Mucosa of descending colon (tissue), 3 donors: ENCODE results near the gene RCC1. TPM values are rescaled to one million over a fixed set of nuclear protein-coding genes. Genes with fewer than 3 reads are reported as not detected.
"Not testable (repeated sequence)": the region's sequence is repeated elsewhere in the genome, so short reads cannot be mapped to it uniquely, and the experiment has no call there.

Experiments used
- ATAC-seq: fragments of 200-7000 bp; cut with Tn5 transposase; one replicate; pipeline ENCODE4 v1.9.1; 2020; ENCODE audit warnings: mild to moderate bottlenecking, moderate library complexity
- DNase-seq, 3 donors: peaks; one replicate each; pipeline ENCODE4 v3.0.0-alpha.2; 2020
- H3K36me3 ChIP-seq: fragments of 200-600 bp; one replicate; pipeline ENCODE4 v1.8.0; 2021; ENCODE audit warnings: low read depth, mild to moderate bottlenecking
- H3K4me1 ChIP-seq: fragments of 200-600 bp; one replicate; pipeline ENCODE4 v1.8.0; 2021; ENCODE audit warnings: low read depth, mild to moderate bottlenecking
- H3K4me3 ChIP-seq: fragments of 200-600 bp; one replicate; pipeline ENCODE4 v1.8.0; 2021; ENCODE audit warnings: mild to moderate bottlenecking
- H3K9me3 ChIP-seq: fragments of 200-600 bp; one replicate; pipeline ENCODE4 v1.8.0; 2021; ENCODE audit warnings: mild to moderate bottlenecking
- intact Hi-C, 2 donors: fragments of 100-400 bp; cut with DNase I in 1 of 2; cut with micrococcal nuclease in 1 of 2; formaldehyde crosslinking; loops; one replicate each; pipeline versions ENCODE4 v1.11.0 to v1.11.1; 2022; cut with DNase I, micrococcal nuclease
- total RNA-seq, 3 donors: library from RNA; stranded (reverse); fragmentation: NEBNext Ultra II Directional in 2 of 3; extraction: Animal tissue kit (Norgen Biotek cat#: 25700) in 2 of 3; gene quantifications; one replicate each; pipeline versions ENCODE4 v1.2.1 to v1.2.4, GENCODE V29; 2021 to 2023
- TF ChIP-seq, protein P1 (sequence below): fragments of 200-600 bp; IDR thresholded peaks from one replicate; pipeline ENCODE4 v1.8.0; 2022; ENCODE audit warnings: antibody characterized with exemption, mild to moderate bottlenecking
- donor health status: DM: no; HTN: no; CAD: no; lungs with moderate emphysema.
- donor health status: DM: no; HTN: no; CAD: no.
- donor health status: DM: no; HTN: yes; CAD: no.

The RCC1 gene
- total RNA-seq, 3 donors from 2014 or later = 23.0 to 34.3 (median 25.3) TPM

- H3K4me1 ChIP-seq = peaks cover 13% of the 10 kb centered on the region
- intact Hi-C loops = no loop called here
- H3K9me3 ChIP-seq = no peaks in the 10 kb centered on the region
- TF ChIP-seq, protein P1, sequence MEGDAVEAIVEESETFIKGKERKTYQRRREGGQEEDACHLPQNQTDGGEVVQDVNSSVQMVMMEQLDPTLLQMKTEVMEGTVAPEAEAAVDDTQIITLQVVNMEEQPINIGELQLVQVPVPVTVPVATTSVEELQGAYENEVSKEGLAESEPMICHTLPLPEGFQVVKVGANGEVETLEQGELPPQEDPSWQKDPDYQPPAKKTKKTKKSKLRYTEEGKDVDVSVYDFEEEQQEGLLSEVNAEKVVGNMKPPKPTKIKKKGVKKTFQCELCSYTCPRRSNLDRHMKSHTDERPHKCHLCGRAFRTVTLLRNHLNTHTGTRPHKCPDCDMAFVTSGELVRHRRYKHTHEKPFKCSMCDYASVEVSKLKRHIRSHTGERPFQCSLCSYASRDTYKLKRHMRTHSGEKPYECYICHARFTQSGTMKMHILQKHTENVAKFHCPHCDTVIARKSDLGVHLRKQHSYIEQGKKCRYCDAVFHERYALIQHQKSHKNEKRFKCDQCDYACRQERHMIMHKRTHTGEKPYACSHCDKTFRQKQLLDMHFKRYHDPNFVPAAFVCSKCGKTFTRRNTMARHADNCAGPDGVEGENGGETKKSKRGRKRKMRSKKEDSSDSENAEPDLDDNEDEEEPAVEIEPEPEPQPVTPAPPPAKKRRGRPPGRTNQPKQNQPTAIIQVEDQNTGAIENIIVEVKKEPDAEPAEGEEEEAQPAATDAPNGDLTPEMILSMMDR = no peak
- ATAC-seq (no peak), DNase-seq (no peak)
- H3K36me3 ChIP-seq = no peaks in the 10 kb centered on the region
- H3K4me3 ChIP-seq = no peak overlapping the region
Measured at GRCh38 chr1:28578696-28579218, 72.9 kb downstream of the RCC1 start.

DNA sequence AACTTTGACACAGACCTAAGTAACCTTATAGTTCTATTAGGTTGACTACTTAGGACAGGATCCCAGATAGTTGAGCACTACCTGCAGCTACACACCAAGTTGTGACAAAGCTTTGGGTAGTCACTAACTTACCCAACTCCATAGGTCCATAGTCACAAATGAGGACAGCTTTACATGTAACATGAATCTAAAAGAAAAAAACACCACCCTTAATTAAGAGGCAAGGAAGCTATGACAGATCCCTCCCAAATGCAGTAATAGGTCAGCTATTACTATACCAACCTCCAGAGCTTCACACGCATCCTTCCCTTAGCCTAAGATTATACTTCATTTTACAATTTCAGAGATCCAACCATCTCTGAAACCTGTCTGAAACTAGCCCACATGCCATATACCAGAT lies 73.6 kb downstream of the RCC1 start:
- ATAC-seq (no peak), DNase-seq (no peak)
- TF ChIP-seq, protein P1 = no peak
- Histone ChIP-seq H3K4me3 (no peak overlapping the region), H3K9me3 (no peaks in the 10 kb centered on the region), H3K4me1 (peaks cover 13% of the 10 kb centered on the region), H3K36me3 (no peaks in the 10 kb centered on the region)
- intact Hi-C loops = no loop called here

DNA sequence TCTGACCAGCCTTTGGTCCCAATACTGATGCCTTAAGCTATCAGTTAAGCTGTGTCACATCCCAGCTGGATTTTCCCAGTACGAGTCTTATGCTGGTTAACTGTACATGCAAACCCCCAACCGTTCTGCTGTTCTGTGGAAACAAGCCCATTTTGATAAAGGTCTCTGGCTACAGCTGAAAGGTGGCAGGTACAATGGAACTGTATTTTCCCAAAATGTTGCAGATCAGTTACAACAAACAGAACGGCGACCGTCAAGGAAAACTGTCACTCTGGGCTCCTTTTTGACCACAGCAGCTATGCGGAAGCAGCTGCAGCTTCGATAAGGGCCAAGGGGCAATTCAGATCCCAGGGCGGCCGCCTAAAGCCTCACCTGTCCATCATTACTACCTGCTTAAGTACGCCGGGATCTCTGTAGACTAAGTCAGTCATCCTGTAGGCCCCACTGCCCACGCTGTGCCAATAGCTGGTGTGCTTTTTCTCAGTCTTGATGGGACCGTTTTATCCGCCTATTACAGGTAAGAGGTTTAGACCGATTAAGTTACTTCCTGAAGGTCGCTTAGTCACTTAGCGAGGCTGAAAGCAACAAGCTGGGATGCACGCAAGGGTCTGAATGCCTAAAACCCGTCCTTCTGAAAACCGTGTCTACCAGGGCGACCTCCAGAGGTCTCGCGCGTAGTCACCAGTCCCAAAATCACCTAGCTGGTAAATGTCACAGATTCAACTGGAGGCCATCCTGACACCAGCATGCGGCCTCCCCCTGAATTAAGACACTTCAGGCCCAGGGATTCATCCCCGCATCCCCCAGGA lies 75.1 kb downstream of the RCC1 start:
- H3K4me3 ChIP-seq = peak overlapping the region; percentile 76
- H3K4me1 ChIP-seq = peaks cover 13% of the 10 kb centered on the region
- H3K36me3 ChIP-seq = no peaks in the 10 kb centered on the region
- no peaks in the 10 kb centered on the region for H3K9me3 ChIP-seq
- DNase-seq = peak; percentile 67 to 75 (median 73)
- TF ChIP-seq, protein P1 = no peak
- ATAC-seq = peak; percentile 54
- intact Hi-C loops = no loop called here

GRCh38 chr1:28581531-28582247 lies 75.8 kb downstream of the RCC1 start:
- TF ChIP-seq, protein P1 = no peak
- intact Hi-C loops = no loop called here
- ATAC-seq = peak; percentile 97
- no peaks in the 10 kb centered on the region for H3K9me3 ChIP-seq
- H3K36me3 ChIP-seq = no peaks in the 10 kb centered on the region
- DNase-seq = peak; percentile 95 to 98 (median 96)
- peaks cover 13% of the 10 kb centered on the region for H3K4me1 ChIP-seq
- H3K4me3 ChIP-seq = peak overlapping the region; percentile 76

DNA sequence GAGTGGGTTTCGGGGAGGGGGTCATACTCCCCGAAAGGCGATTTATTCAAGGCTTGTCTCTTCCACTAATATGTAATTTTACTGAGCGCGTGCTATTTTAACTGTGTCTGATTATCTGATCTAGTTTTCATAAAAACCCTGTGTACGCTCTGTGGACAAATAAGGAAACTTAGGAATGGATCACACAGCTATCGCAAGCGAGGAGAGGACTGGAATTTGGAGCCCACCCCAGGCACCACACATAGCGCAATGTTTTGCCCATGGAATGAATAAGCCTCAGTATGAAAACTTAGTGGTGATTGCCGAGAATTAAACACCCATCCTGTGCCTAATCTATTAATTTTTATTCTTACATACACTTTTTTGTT lies 76.4 kb downstream of the RCC1 start:
- TF ChIP-seq, protein P1 = no peak
- peak; percentile 26 for ATAC-seq
- intact Hi-C loops = no loop called here
- H3K4me3 ChIP-seq = peak overlapping the region; percentile 76
- H3K4me1 ChIP-seq = peaks cover 13% of the 10 kb centered on the region
- H3K36me3 ChIP-seq = no peaks in the 10 kb centered on the region
- no peaks in the 10 kb centered on the region for H3K9me3 ChIP-seq
- DNase-seq = no peak

DNA sequence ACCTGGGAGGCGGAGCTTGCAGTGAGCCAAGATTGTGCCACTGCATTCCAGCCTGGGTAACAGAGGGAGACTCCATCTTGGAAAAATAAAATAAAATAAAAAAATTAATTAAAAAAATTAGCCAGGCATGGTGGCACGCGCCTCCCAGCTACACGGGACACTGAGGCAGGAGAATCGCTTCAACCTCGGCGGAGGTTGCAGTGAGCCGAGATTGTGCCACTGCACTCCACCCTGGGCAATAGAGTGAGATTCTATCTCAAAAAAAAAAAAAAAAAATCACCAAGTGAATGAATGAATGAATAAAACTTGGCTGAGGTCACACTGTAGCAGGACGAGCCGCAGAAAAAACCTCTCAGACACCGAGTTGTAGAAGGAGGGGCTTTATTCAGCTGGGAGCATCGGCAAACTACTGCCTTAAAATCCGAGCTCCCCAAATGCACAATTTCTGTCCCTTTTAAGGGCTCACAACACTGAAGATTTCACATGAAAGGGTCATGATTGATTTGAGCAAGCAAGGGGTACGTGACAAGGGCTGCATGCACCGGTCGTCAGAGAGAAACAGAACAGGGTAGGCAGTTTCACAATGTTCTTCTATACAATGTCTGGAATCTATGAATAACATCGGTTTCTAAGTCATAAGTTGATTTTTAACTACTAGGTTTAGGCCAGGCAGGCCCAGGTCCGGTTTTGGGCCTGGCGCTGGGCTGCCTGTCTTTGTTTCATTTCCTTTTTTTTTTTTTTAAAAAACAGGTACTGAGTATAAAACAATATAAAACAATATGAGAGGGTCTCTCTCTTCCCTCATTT lies 80.9 kb downstream of the RCC1 start:
- intact Hi-C loops, H3K9me3 ChIP-seq, DNase-seq, H3K4me1 ChIP-seq, H3K36me3 ChIP-seq, H3K4me3 ChIP-seq, ATAC-seq: not testable (repeated sequence)
